HepG2 (cell line): Measurements from ENCODE around the gene KDM5B. TPM values are rescaled to one million over a fixed set of nuclear protein-coding genes. Genes with fewer than 3 reads are reported as not detected.
"Not testable (repeated sequence)": the region's sequence is repeated elsewhere in the genome, so short reads cannot be mapped to it uniquely, and the experiment has no call there.

Experiments
- ATAC-seq: fragments of 200-7000 bp; cut with Tn5 transposase; 3 replicates; pipeline ENCODE4 v1.9.1; 2020; ENCODE audit warnings: mild to moderate bottlenecking, moderate library complexity
- BruUV-seq: library from RNA; stranded (reverse); fragments of 400-500 nt; replicated peaks from 2 replicates; lab custom pipeline; 2021; lab: Mats Ljungman, UMichigan
- CTCF ChIA-PET: fragments of 300-600 bp; formaldehyde crosslinking; extraction: SDS; loops from one replicate; lab custom pipeline; 2021; ENCODE audit warnings: low total read pairs, inconsistent platforms, low intra/inter-chr PET ratio; lab: Yijun Ruan, JAX
- POLR2A ChIA-PET: fragments of 350-600 bp; sonication (Branson Sonifier 250); formaldehyde crosslinking; loops from one replicate; lab custom pipeline; 2020; ENCODE audit warnings: antibody characterized with exemption, inconsistent platforms; lab: Yijun Ruan, JAX
- DNase-seq: peaks from one replicate; pipeline ENCODE4 v3.0.0-alpha.2; 2015; ENCODE audit warnings: low spot score
- FAIRE-seq: peaks from 3 replicates; lab custom pipeline; 2011; peaks lifted over from hg19 to GRCh38; lab: Jason Lieb, UNC
- H2AFZ ChIP-seq: one replicate; pipeline ENCODE4 v1.6.1; 2011; ENCODE audit warnings: low read length, inconsistent platforms
- H3K27ac ChIP-seq: fragments of 300-600 bp; 3 replicates; pipeline ENCODE4 v1.8.0; 2011; ENCODE audit warnings: mixed run types, mild to moderate bottlenecking, mixed read lengths, low read length, inconsistent platforms; ENCODE audit not compliant: insufficient read depth; ENCODE audit errors: extremely low read length
- H3K27me3 ChIP-seq, 2 experiments: fragments of 200-600 bp in 1 of 2; 2 replicates in 1 of 2; 3 replicates in 1 of 2; pipeline versions ENCODE4 v1.6.0 to v1.8.0; 2011; ENCODE audit warnings: low read length in 2 of 2, mild to moderate bottlenecking in 2 of 2, moderate library complexity in 2 of 2, inconsistent platforms in 1 of 2; ENCODE audit not compliant: insufficient read depth in 2 of 2, control insufficient read depth in 1 of 2
- H3K36me3 ChIP-seq, 2 experiments: fragments of 200-600 bp in 1 of 2; replicated peaks in 1 of 2; 2 replicates in 1 of 2; 3 replicates in 1 of 2; pipeline versions ENCODE4 v1.5.1 to v1.8.0; 2011; ENCODE audit warnings: low read length in 2 of 2, inconsistent platforms in 1 of 2; ENCODE audit not compliant: insufficient read depth in 2 of 2, control insufficient read depth in 1 of 2
- H3K4me1 ChIP-seq: 2 replicates; pipeline ENCODE4 v1.5.1; 2012; ENCODE audit warnings: low read length, inconsistent platforms; ENCODE audit not compliant: insufficient read depth
- H3K4me2 ChIP-seq: 2 replicates; pipeline ENCODE4 v1.6.0; 2011; ENCODE audit warnings: low read depth, low read length, inconsistent platforms
- H3K4me3 ChIP-seq, 3 experiments: fragments of 200-600 bp in 1 of 3; sonication (generic), shearing (Covaris generic) in 1 of 3; replicated peaks in 1 of 3; 2 replicates each; pipeline ENCODE4 v1.5.1; 2011 to 2016; ENCODE audit warnings: low read length in 3 of 3, inconsistent platforms in 2 of 3, low read depth in 2 of 3, mild to moderate bottlenecking in 2 of 3, control low read depth in 1 of 3, mixed read lengths in 1 of 3; ENCODE audit not compliant: insufficient read depth in 1 of 3
- H3K79me2 ChIP-seq: one replicate; pipeline ENCODE4 v1.6.1; 2011; ENCODE audit warnings: low read length, inconsistent platforms; ENCODE audit not compliant: insufficient read depth
- H3K9ac ChIP-seq: 2 replicates; pipeline ENCODE4 v1.6.0; 2011; ENCODE audit warnings: mild to moderate bottlenecking, low read depth, low read length, inconsistent platforms; ENCODE audit not compliant: insufficient read depth
- H3K9me3 ChIP-seq: 2 replicates; pipeline ENCODE4 v1.5.1; 2012; ENCODE audit warnings: mild to moderate bottlenecking, low read length
- H4K20me1 ChIP-seq: 2 replicates; pipeline ENCODE4 v1.6.0; 2011; ENCODE audit warnings: inconsistent platforms, mild to moderate bottlenecking, low read length, moderate library complexity; ENCODE audit not compliant: insufficient read depth
- FOSL1 ChIP-seq: sonication (generic); formaldehyde crosslinking; IDR thresholded peaks from 2 replicates; pipeline ENCODE4 v1.9.0; 2021; ENCODE audit warnings: missing genetic modification reagents, borderline replicate concordance
- FOXO1 ChIP-seq: sonication (generic); formaldehyde crosslinking; IDR thresholded peaks from 2 replicates; pipeline ENCODE4 v1.4.0; 2020; ENCODE audit warnings: missing genetic modification reagents
- GZF1 ChIP-seq: sonication (generic); formaldehyde crosslinking; IDR thresholded peaks from 2 replicates; pipeline ENCODE4 v1.5.1; 2020; ENCODE audit warnings: mild to moderate bottlenecking, missing genetic modification reagents
- HDAC1 ChIP-seq: sonication (generic); formaldehyde crosslinking; IDR thresholded peaks from 2 replicates; pipeline ENCODE4 v1.5.1; 2020; ENCODE audit warnings: mild to moderate bottlenecking, missing genetic modification reagents
- NR2F2 ChIP-seq: IDR thresholded peaks from 2 replicates; pipeline ENCODE4 v1.6.1; 2012; ENCODE audit warnings: low read depth, inconsistent platforms, borderline replicate concordance
- PLRG1 ChIP-seq: fragments of 450-650 bp; conservative IDR thresholded peaks from 2 replicates; pipeline ENCODE4 v1.6.1; 2016
- SAP130 ChIP-seq: IDR thresholded peaks from 2 replicates; pipeline ENCODE4 v1.6.1; 2016; ENCODE audit warnings: low read depth
- ZBTB46 ChIP-seq: sonication (generic); formaldehyde crosslinking; IDR thresholded peaks from 2 replicates; pipeline ENCODE4 v1.4.0; 2020; ENCODE audit warnings: mild to moderate bottlenecking, missing genetic modification reagents, borderline replicate concordance
- ZKSCAN8 ChIP-seq: IDR thresholded peaks from 2 replicates; pipeline ENCODE4 v1.6.1; 2016; ENCODE audit warnings: borderline replicate concordance, missing genetic modification reagents, missing compliant biosample characterization
- ZNF224 ChIP-seq: sonication (generic); formaldehyde crosslinking; IDR thresholded peaks from 2 replicates; pipeline ENCODE4 v1.5.0; 2020; ENCODE audit warnings: mild to moderate bottlenecking, missing genetic modification reagents
- ZNF232 ChIP-seq: sonication (generic); formaldehyde crosslinking; IDR thresholded peaks from 2 replicates; pipeline ENCODE4 v1.4.0; 2020; ENCODE audit warnings: missing genetic modification reagents, borderline replicate concordance
- ZNF235 ChIP-seq: sonication (generic); formaldehyde crosslinking; IDR thresholded peaks from 2 replicates; pipeline ENCODE4 v1.8.1; 2023; ENCODE audit warnings: mild to moderate bottlenecking, missing genetic modification reagents, borderline replicate concordance
- ZNF275 ChIP-seq: sonication (generic); formaldehyde crosslinking; IDR thresholded peaks from 2 replicates; pipeline ENCODE4 v1.8.0; 2022; ENCODE audit warnings: missing genetic modification reagents, mild to moderate bottlenecking, inconsistent platforms, borderline replicate concordance
- ZNF335 ChIP-seq: sonication (generic); formaldehyde crosslinking; IDR thresholded peaks from 2 replicates; pipeline ENCODE4 v1.4.0; 2020; ENCODE audit warnings: missing genetic modification reagents
- ZNF431 ChIP-seq: sonication (generic); formaldehyde crosslinking; IDR thresholded peaks from 2 replicates; pipeline ENCODE4 v1.9.0; 2022; ENCODE audit warnings: missing genetic modification reagents, low read depth, mild to moderate bottlenecking, borderline replicate concordance
- ZNF619 ChIP-seq: sonication (generic); formaldehyde crosslinking; IDR thresholded peaks from 2 replicates; pipeline ENCODE4 v1.4.0; 2020; ENCODE audit warnings: mild to moderate bottlenecking, missing genetic modification reagents
- ZNF629 ChIP-seq: sonication (generic); formaldehyde crosslinking; conservative IDR thresholded peaks from 2 replicates; pipeline ENCODE4 v1.5.0; 2020; ENCODE audit warnings: missing genetic modification reagents
- WGBS: methylation state at CpG from one replicate; pipeline ENCODE4 v1.1.6; 2017; ENCODE audit warnings: low lambda C conversion rate; 5-methylcytosine and 5-hydroxymethylcytosine counted together
- in situ Hi-C: cut with HindIII; loops from 2 replicates; pipeline ENCODE4 v1.10.0; 2017; ENCODE audit warnings: low pct_unique_long_range_greater_than_20kb; ENCODE audit not compliant: extremely low pct_ligation_motif_present
- intact Hi-C: fragments of 100-400 bp; cut with micrococcal nuclease; formaldehyde crosslinking; loops from one replicate; pipeline ENCODE4 v1.10.0; 2022; ENCODE audit not compliant: unreplicated experiment
- polyA plus RNA-seq, 8 experiments: library from polyadenylated mRNA; depleted of rRNA in 3 of 8; stranded (reverse) in 7 of 8; unstranded in 1 of 8; fragments of >200 nt; fragmentation: Illumina TruSeq in 4 of 8; extraction: Trizol in 4 of 8; gene quantifications; 2 replicates each; pipeline versions ENCODE4 v1.2.1 to v1.2.3, GENCODE V29; 2011 to 2016; ENCODE audit warnings: low read depth in 4 of 8, missing spikeins in 1 of 8, mixed read lengths in 1 of 8; ENCODE audit not compliant: insufficient read depth in 1 of 8
- total RNA-seq, 5 experiments: library from RNA; depleted of rRNA; stranded (reverse); fragments of >200 nt; fragmentation: Illumina TruSeq; extraction: Trizol; gene quantifications; 2 replicates each; pipeline ENCODE4 v1.2.3, GENCODE V29; 2016; ENCODE audit warnings: low read depth in 1 of 5
- TF ChIP-seq, protein P1 (sequence below): sonication (generic); formaldehyde crosslinking; IDR thresholded peaks from 2 replicates; pipeline ENCODE4 v1.8.0; 2023; ENCODE audit warnings: mild to moderate bottlenecking, missing genetic modification reagents

Gene KDM5B
- total and polyA plus RNA-seq, 2 of the 13 experiments (the other 11 are each of a cell fraction or from before 2014, with no cell fraction given) = 34.2 to 35.4 TPM

DNA sequence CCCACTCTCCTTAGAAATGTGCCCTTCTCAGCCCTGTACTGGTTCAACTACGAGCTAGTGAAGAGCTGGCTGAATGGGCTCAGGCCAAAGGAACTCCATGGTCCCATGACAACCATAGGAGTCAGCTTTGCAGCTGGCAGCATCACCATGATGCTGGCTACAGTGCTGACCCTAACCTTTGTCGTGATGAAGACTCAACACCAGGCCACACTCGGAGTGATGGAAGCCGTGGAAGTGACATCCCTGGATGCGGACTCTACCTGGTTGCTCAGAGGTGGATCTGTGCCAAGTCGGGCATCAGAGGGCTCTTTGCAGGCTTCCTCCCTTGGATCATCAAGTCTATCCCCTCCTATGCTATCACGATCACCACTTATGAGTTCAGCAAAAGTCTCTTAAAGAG, 11.6 kb downstream of the KDM5B start:
- DNase-seq (no peak), ATAC-seq (no peak), FAIRE-seq (no peak)
- Histone ChIP-seq H3K9me3 (no peaks in the 10 kb centered on the region), H3K9ac (no peak overlapping the region), H3K79me2 (peaks cover 87% of the 10 kb centered on the region), H4K20me1 (peaks cover 76% of the 10 kb centered on the region), H3K27ac (no peak overlapping the region), H3K4me1 (no peaks in the 10 kb centered on the region), H2AFZ (no peak overlapping the region), H3K4me2 (no peak overlapping the region), H3K4me3 (no peak overlapping the region), H3K27me3 (no peaks in the 10 kb centered on the region), H3K36me3 (peaks cover 7 to 18% of the 10 kb centered on the region in 2 experiments; a peak in 3 of 5 replicates)
- no TSS peak for BruUV-seq
- no peak for TF ChIP-seq ZNF235
- no peak for TF ChIP-seq ZKSCAN8 (CRISPR knock-in tag)
- TF ChIP-seq NR2F2 = no peak
- no peak for TF ChIP-seq FOSL1
- TF ChIP-seq ZNF619 (CRISPR knock-in tag) = no peak
- no peak for TF ChIP-seq ZNF335 (CRISPR knock-in tag)
- TF ChIP-seq FOXO1 (CRISPR knock-in tag) = no peak
- TF ChIP-seq ZNF224 (CRISPR knock-in tag) = no peak
- TF ChIP-seq HDAC1 (CRISPR knock-in tag) = no peak
- no peak for TF ChIP-seq SAP130 (CRISPR knock-in tag)
- TF ChIP-seq, protein P1, sequence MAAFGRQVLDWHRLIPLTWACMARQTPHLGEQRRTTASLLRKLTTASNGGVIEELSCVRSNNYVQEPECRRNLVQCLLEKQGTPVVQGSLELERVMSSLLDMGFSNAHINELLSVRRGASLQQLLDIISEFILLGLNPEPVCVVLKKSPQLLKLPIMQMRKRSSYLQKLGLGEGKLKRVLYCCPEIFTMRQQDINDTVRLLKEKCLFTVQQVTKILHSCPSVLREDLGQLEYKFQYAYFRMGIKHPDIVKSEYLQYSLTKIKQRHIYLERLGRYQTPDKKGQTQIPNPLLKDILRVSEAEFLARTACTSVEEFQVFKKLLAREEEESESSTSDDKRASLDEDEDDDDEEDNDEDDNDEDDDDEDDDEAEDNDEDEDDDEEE = no peak
- no peak for TF ChIP-seq ZNF275
- no peak for TF ChIP-seq ZNF629 (CRISPR knock-in tag)
- TF ChIP-seq ZNF232 (CRISPR knock-in tag) = no peak
- TF ChIP-seq PLRG1 = no peak
- TF ChIP-seq ZNF431 = no peak
- TF ChIP-seq ZBTB46 (CRISPR knock-in tag) = no peak
- no peak for TF ChIP-seq GZF1 (CRISPR knock-in tag)
- no CpG with 5 or more reads among the region's 7 CpGs for WGBS
- in situ Hi-C loops (no loop called here), intact Hi-C loops (no loop called here)
- ChIA-PET CTCF (no interaction called here), POLR2A (no interaction called here)

GRCh38 chr1:202794931-202795330, 13.3 kb downstream of the KDM5B start:
- Histone ChIP-seq H3K79me2 (peaks cover 82% of the 10 kb centered on the region), H4K20me1 (peaks cover 71% of the 10 kb centered on the region), H3K36me3 (peaks cover 7 to 18% of the 10 kb centered on the region in 2 experiments; a peak in 3 of 5 replicates)
- H3K27ac ChIP-seq, H3K4me1 ChIP-seq, H3K4me3 ChIP-seq, H3K4me2 ChIP-seq, CTCF ChIA-PET, ATAC-seq, POLR2A ChIA-PET, H3K9ac ChIP-seq, intact Hi-C loops, DNase-seq, H3K27me3 ChIP-seq, H2AFZ ChIP-seq, in situ Hi-C loops, H3K9me3 ChIP-seq, FAIRE-seq, BruUV-seq: not testable (repeated sequence)
- WGBS = 99% methylated on average over 6 of the region's 6 CpGs
